A549 treated with CpdA at 1 μM for 4 hours (cell line): ENCODE measurements around the gene ROMO1. TPM values are rescaled to one million over a fixed set of nuclear protein-coding genes. Genes with fewer than 3 reads are reported as not detected.

ENCODE experiments used
- total RNA-seq: library from RNA; stranded (reverse); fragments of 200-300 nt; extraction: Qiagen RNA extraction; gene quantifications from 5 replicates; pipeline ENCODE4 v1.2.3, GENCODE V29; 2022; ENCODE audit warnings: low read depth

Gene ROMO1
- 333 to 388 TPM (median 375 TPM) in 5 replicates for total RNA-seq

GRCh38 chr20:35699127-35699956 is at the start of gene ROMO1, which contains the start of gene NFS1:
Gene ROMO1 (plus strand): TSS chr20:35699405. CDS start chr20:35699633, 228 bp downstream.
Gene NFS1 (minus strand): TSS chr20:35699352. CDS start chr20:35699288, 64 bp downstream.

DNA sequence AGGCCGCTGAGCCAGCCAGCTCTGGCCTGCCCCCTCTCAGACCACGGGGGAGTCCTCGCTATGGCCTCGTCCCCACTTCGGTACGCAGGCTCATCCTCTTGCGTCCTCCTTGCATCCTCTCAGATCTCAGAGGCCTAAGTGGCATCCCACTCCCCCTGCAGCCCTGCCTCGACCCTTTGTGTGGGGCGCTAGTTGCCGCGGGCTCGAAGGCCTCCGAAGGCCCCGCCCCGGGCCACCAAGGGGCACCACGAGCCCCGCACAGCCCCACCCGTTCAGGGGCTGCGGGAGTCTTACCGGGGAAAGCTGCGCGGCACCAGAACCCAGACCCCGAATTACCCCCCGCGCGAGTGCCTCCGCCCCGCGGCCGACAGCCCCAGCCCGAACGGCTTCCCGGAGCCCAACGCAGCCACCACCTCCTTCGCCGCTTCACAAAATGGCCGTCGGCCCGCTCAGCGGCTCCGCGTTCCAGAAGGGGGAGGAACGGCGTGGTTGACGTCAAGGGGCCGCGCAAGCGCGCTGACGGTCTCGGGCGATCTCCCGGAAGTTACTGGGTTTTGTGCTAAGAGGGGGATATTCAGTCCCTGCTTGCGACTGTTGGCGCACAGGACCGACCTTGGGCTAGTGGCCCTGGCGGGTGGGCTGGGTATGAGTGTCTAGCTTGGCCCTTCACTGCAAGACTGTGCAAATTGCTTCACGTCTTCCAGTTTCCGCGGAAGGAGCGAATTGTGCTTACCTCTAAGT is 34.6 kb upstream of the ROMO1 start, which contains the start of the genes CPNE1 and RBM12:
Gene CPNE1, minus strand, starts transcription at position 435 of the 741 bp plus-strand sequence. CDS start 31,977 bp downstream, outside the sequence.
Gene RBM12, minus strand, starts transcription at position 435 of the 741 bp plus-strand sequence. CDS start 9,578 bp downstream, outside the sequence.

GRCh38 chr20:35741892-35742740 is 42.9 kb downstream of the ROMO1 start, which contains the start of gene RBM39:
Gene RBM39 (minus strand): TSS chr20:35742260. CDS start chr20:35740874, 1,386 bp downstream.

Other genes with a start within 250 kb of the ROMO1 start
- 20.2 to 29.3 TPM (median 27.1 TPM) in 5 replicates for gene CEP250, start 243.8 kb upstream of the ROMO1 start, total RNA-seq
- not detected in 5 replicates for gene C20orf173, start 169.8 kb upstream of the ROMO1 start, total RNA-seq
- 219 to 253 TPM (median 244 TPM) in 5 replicates for gene ERGIC3, start 157.3 kb upstream of the ROMO1 start, total RNA-seq
- 3.0 to 5.5 TPM (median 4.4 TPM) in 5 replicates for gene SPAG4, start 83.6 kb upstream of the ROMO1 start, total RNA-seq
- 173 to 232 TPM (median 223 TPM) in 5 replicates for gene CPNE1, start 34.5 kb upstream of the ROMO1 start, total RNA-seq
- 72.0 to 88.0 TPM (median 78.0 TPM) in 5 replicates for gene RBM12, start 34.5 kb upstream of the ROMO1 start, total RNA-seq
- 29.7 to 40.1 TPM (median 37.5 TPM) in 5 replicates for gene NFS1, start 53 bp upstream of the ROMO1 start, total RNA-seq
- 170 to 221 TPM (median 181 TPM) in 5 replicates for gene RBM39, start 42.9 kb downstream of the ROMO1 start, total RNA-seq
- gene PHF20, start 72.6 kb downstream of the ROMO1 start, total RNA-seq: 20.5 to 31.0 TPM (median 22.7 TPM) in 5 replicates